Stimulated activated CD8-positive, alpha-beta memory T cell treated with anti-CD3 and anti-CD28 coated beads, Interleukin-7, amount 100 ng/mL, for 4 hours (primary cell): Measurements from ENCODE around the gene TMEM125.

Source experiments
- DNase-seq, 2 donors: peaks; one replicate each; pipeline ENCODE4 v3.0.0-alpha.2; 2020; ENCODE audit warnings: low read depth in 2 of 2

TMEM125 gene

GRCh38 chr1:43293896-43294760 lies 24.3 kb downstream of the TMEM125 start:
- DNase-seq: no peak

GRCh38 chr1:43294761-43295160 lies 25.0 kb downstream of the TMEM125 start:
- no peak for DNase-seq

DNA sequence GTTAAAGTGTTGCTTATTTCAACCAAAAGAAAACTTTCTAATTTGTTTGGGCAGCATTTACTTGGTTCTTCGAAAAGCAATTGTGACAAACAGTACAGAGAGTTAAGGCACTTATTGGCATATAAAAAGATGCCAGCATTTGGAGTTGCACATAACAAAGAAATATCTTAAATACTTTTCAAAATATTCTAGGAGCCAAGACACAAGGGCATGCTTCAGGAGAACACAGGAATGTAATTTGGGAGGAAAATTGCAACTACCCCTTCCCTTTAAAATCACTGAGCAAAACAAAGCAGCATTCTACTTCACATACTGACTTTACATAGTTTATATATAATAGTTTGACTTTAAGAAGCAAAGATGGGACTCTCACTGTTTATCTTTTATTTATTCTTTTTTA lies 26.4 kb downstream of the TMEM125 start:
- no peak for DNase-seq

GRCh38 chr1:43298055-43298454 lies 28.3 kb downstream of the TMEM125 start:
- DNase-seq: no peak

DNA sequence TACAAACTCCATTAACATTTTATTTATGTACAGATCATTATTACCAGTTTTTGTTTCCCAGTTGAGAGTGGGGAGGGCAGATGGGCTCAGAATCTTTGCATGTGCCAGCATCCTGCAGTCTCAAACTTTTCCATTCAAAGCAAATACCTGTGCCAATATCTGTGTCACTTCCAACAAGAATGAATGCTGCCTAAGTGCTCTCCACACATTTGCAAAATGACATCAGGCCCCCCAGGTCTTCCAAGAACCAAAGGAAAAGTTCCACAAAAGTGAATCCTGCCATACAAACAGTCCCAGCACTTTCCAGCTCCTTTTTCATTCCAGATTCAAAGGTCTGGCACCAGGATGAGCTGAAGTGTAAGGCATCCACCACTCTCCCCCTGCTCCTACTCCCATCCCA lies 29.3 kb downstream of the TMEM125 start:
- no peak for DNase-seq

GRCh38 chr1:43300378-43301094 lies 30.8 kb downstream of the TMEM125 start, which contains the start of gene TIE1:
Gene TIE1, plus strand, starts transcription at chr1:43300982. Its CDS starts 90 bp downstream, at chr1:43301072.
- no peak for DNase-seq

GRCh38 chr1:43302201-43302600 lies 32.4 kb downstream of the TMEM125 start:
- no peak for DNase-seq

DNA sequence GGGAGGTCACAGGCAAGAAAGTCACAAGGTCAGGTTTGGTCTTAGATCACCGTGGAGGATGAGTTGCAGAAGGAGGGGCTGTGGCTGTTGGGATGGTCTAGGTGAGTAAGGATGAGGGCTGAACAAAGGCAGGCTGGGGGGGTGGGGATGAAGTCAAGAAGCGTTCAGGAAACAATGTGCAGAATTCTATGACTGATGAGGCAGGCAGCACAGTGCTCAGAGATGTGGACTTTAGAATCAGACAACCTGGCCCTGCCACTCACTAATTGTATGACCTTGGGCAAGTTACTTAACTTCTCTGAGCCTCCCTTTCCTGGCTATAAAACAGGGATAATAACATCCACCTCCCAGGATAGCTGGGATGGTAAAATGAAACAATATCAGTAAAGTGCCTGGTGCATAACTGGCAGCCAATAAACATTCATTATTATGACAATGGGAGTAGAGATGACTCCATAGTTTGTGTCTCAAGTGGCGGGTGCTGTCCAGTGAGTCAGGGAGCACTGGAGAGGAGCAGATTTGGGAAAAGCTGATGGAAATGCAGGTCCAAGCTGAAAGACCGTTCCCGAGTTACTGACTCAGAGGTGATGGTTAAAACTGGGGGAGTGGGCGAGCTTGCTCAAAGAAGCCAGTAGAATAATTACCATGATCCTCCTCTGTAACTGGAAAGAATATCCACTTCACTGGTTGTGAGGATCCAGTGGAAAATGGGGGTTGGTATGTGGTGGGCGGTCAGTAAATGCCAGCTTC lies 33.1 kb downstream of the TMEM125 start:
- DNase-seq: no peak

DNA sequence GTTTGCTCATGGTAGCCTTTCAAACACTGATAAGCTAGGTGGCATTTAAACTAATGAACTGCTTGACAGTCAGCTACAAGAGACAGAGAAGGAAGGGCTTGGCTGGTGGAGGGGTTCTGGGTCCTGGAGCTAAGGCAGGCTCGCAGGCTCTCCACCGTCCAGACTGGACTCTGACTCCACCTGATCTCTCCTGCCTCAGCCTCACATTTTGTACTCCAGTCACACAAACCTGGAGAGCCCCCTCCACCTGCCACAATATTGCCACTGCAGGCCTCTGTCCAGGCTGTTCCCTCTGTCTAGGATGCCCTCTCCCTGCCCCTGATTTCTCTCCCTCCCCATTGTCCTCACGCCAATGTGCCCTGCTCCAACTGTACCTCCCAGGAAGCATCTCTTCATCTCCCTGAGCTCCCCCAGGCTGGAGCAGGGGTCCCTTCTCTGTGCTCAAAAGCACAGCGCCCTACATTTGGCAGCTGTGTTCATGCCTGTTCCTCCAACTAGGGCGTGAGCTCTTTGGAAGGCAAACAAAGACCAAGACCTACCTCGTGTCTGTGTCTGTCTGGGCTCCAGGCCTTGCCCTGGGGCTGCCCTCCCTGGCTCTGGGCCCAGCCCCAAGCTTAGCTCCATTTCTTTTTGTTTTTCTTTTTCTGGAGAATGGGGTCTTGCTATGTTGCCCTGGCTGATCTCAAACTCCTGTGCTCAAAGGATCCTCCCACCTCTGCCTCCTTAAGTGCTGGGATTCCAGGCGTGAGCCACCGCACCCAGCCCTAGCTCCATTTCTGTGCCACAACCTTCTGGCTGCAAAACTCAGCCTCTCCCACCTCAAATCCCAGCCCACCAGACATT lies 33.9 kb downstream of the TMEM125 start:
- DNase-seq: no peak

DNA sequence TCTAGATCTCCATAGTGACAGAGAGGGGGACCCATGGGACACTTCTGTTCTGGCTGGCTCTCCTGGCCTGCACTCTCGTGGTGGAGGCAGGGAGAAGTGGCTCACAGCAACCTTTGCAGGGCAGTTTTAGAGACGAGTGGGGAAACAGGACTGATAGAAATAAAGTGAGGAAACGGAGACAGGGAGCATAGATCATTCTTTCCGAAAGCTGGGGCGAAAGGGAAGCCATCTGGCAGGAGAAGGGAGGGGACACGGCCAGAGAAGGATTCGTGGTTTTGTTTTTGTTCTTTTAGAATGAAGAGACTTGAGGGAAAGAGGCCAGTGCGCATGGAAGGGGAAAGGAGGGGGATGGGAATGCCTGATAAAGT lies 34.5 kb downstream of the TMEM125 start:
- DNase-seq: no peak

- no peak for DNase-seq
These were observed 35.1 kb downstream of the TMEM125 start for GRCh38 chr1:43304771-43305300.

- DNase-seq: no peak
These were observed 35.7 kb downstream of the TMEM125 start for GRCh38 chr1:43305461-43305860.

DNA sequence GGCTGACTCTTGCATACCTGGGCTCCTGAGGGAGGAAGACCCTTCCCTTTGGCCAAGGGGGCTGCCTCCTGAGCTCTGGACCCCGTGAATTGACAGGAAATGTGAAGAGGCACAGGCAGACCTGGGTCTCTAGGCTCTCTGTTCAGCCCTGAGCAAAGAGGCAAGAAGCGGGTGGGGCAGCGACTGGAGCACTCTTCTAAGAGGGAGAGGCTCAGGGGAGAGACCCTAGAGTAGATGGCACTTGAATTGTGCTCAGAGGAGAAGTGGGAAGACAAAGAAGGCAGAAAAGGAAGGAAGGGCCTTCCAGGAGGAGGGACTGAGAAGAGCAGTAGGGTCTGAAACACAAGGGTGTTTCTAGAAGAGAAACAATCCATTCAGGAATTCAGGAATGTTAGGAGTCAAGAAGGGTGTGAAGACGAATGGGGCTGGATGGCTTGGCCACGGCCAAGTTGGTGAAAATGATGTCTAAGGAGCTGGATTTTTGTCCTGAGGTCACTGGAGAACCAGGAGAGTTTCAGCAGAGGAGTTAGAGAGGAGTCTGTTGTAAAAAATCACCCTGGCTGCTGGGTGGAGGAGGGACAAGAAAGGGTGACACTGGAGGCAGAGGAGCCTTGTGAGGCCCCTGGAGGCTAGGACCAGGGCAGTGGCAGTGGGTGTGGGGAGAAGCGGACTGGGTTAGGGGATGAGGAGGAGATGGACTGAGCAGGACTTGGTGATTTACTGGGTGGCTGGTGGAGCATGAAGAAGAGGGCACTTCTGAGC lies 36.3 kb downstream of the TMEM125 start:
- DNase-seq: no peak

- no peak for DNase-seq
These were observed 37.1 kb downstream of the TMEM125 start for GRCh38 chr1:43306688-43307457.

GRCh38 chr1:43307458-43308158 lies 37.8 kb downstream of the TMEM125 start:
- no peak for DNase-seq

- no peak for DNase-seq
These were observed 39.0 kb downstream of the TMEM125 start for GRCh38 chr1:43308635-43309404.

DNA sequence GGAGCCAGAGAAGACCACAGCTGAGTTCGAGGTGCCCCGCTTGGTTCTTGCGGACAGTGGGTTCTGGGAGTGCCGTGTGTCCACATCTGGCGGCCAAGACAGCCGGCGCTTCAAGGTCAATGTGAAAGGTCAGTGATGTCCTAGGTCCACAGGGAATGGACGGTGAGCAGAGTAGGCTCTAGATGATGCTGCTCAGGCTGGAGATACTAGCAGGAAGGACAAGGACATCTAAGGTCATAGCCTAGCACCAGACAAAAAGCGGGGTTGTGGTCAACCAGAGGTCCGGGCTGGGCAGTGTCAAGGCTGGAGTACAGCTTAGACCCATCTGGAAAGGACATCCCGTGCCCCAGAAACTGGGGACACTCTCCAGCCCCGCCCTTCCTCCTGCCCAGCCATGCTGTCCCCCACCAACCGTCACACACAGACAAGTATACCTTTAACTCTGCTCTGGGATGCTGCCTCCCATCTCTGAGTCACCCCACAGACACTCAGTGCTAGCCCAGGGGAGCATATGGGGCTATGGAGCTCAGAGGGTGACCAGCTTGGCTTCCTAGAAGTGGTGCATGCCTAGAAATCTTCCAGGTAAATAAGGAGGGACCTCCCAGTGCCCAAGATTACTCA lies 39.7 kb downstream of the TMEM125 start:
- no peak for DNase-seq

GRCh38 chr1:43311521-43311920 lies 41.7 kb downstream of the TMEM125 start:
- no peak for DNase-seq
